ENCODE measurements around the gene PACS2. TPM values are rescaled to one million over a fixed set of nuclear protein-coding genes. Genes with fewer than 3 reads are reported as not detected.

PACS2 gene
- total RNA-seq, 1 donor from 2014 or later, result 64.0 TPM

DNA sequence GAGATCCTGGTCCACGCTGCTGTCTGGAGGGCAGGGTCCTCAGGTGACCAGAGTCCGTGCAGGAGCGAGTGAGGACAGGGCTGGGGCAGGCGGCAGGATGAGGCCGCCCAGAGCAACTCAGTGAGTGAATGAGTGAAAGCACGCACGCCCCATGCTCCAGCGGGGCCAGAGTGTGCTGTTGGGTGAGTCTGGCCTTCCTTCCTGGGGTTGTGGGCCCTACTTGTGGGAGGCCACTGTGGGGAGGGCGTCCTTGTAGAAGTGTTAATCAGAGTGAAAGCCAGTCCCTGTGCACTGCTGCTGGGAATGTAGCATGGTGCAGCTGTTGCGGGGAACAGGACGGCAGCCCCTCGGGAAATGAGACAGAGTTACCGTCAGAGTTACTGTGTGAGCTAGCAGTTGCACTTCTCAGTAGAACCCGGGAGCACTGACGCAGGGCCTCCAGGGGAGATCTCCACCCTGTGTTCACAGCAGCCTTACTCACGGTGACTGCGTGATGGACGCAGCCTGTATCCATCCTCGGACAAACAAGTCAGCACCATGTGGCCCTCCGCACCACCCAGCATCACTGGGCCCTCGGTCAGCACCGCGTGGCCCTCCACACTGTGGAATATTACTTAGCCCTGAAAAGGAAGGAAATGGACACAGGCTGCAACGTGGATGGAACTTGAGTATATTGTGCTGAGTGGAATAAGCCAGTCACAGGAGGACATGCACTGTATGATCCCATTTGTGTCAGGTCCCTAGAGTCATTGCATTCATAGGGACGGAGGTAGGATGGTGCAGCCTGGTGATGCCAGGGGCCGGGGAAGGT lies 22.1 kb downstream of the PACS2 start:
- Histone ChIP-seq H3K4me3 (no peak overlapping the region), H3K9me3 (replicated peaks) (no peaks in the 10 kb centered on the region), H3K27ac (replicated peaks) (peak overlapping the region; percentile 93), H3K27me3 (ENCODE audit: low read depth) (no peaks in the 10 kb centered on the region), H3K4me1 (peaks cover 90% of the 10 kb centered on the region), H3K36me3 (no peaks in the 10 kb centered on the region)
- no peak for DNase-seq
- TF ChIP-seq, protein P1, sequence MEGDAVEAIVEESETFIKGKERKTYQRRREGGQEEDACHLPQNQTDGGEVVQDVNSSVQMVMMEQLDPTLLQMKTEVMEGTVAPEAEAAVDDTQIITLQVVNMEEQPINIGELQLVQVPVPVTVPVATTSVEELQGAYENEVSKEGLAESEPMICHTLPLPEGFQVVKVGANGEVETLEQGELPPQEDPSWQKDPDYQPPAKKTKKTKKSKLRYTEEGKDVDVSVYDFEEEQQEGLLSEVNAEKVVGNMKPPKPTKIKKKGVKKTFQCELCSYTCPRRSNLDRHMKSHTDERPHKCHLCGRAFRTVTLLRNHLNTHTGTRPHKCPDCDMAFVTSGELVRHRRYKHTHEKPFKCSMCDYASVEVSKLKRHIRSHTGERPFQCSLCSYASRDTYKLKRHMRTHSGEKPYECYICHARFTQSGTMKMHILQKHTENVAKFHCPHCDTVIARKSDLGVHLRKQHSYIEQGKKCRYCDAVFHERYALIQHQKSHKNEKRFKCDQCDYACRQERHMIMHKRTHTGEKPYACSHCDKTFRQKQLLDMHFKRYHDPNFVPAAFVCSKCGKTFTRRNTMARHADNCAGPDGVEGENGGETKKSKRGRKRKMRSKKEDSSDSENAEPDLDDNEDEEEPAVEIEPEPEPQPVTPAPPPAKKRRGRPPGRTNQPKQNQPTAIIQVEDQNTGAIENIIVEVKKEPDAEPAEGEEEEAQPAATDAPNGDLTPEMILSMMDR (IDR thresholded peaks at IDR 0.05; ENCODE audit: borderline replicate concordance), result no peak
- intact Hi-C loops (cut with micrococcal nuclease), result no loop called here

DNA sequence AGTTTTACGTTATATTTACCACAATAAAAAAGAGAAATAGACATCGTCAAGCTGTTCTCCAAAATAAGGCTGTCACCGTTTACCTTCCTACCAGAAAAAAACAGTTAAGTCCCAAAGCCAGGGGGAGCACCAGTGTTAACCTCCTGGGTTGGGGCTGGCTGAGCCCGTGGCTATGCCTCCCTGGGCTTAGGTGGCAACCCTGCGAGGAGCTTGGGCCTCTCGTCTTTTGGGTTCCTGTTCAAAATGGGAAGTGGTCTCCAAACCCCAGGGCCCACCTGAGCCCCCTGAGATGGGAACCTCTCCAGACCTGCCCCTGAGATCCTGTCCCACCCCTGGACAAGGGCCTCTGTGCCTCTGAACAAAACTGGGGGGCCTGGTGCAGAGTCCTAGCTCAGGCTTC lies 22.9 kb downstream of the PACS2 start:
- H3K9me3 ChIP-seq (replicated peaks), result no peaks in the 10 kb centered on the region
- TF ChIP-seq, protein P1 (IDR thresholded peaks at IDR 0.05; ENCODE audit: borderline replicate concordance), result no peak
- H3K4me1 ChIP-seq, result peaks cover 90% of the 10 kb centered on the region
- H3K27ac ChIP-seq (replicated peaks), result peak overlapping the region; percentile 85
- peak overlapping the region; percentile 12 for H3K4me3 ChIP-seq
- DNase-seq, result no peak
- H3K27me3 ChIP-seq (ENCODE audit: low read depth), result no peaks in the 10 kb centered on the region
- H3K36me3 ChIP-seq, result no peaks in the 10 kb centered on the region
- intact Hi-C loops (cut with micrococcal nuclease), result no loop called here

DNA sequence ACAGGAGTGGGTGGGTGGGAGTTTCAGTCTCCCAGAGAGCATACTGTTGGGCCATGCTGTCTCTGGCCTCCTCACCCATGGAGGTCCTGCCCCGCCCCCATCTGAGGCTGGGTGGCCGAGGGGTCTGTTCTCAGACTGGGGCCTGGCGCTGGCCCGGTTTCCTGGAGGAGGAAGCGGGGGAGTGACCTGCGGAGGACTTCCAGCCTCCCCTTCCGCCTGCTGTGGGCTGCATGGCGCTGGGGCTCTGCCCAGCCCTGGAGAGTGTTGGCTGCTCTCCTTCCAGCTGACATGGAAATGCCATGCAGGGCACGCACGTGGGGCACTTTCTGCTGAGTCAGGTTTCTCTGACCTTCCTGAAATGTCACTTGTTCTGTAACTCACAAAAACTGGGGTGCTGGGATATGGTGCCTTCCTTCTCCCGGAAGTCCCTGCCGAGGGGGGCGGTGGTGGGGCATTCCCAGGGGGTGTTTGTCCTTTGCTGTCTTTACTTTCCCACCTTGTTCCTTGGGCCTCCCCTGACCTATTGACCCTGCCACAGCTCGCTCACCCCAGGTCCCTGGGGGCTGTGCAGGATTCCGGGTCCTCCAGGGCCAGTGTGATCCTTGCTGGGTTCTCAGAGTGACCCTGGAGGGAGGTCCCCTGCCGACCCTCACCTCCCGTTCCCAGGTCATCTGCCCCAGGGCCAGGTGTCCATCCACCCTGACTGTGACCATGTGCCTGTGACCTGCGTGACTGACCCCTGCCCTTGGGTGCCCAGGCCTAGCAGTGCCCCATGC lies 23.6 kb downstream of the PACS2 start:
- Histone ChIP-seq H3K36me3 (no peaks in the 10 kb centered on the region), H3K27ac (replicated peaks) (peak overlapping the region; percentile 85), H3K4me1 (peaks cover 90% of the 10 kb centered on the region), H3K9me3 (replicated peaks) (no peaks in the 10 kb centered on the region), H3K27me3 (ENCODE audit: low read depth) (no peaks in the 10 kb centered on the region), H3K4me3 (peak overlapping the region; percentile 12)
- intact Hi-C loops (cut with micrococcal nuclease), result no loop called here
- DNase-seq, result peak; percentile 77
- TF ChIP-seq, protein P1 (IDR thresholded peaks at IDR 0.05; ENCODE audit: borderline replicate concordance), result no peak

DNA sequence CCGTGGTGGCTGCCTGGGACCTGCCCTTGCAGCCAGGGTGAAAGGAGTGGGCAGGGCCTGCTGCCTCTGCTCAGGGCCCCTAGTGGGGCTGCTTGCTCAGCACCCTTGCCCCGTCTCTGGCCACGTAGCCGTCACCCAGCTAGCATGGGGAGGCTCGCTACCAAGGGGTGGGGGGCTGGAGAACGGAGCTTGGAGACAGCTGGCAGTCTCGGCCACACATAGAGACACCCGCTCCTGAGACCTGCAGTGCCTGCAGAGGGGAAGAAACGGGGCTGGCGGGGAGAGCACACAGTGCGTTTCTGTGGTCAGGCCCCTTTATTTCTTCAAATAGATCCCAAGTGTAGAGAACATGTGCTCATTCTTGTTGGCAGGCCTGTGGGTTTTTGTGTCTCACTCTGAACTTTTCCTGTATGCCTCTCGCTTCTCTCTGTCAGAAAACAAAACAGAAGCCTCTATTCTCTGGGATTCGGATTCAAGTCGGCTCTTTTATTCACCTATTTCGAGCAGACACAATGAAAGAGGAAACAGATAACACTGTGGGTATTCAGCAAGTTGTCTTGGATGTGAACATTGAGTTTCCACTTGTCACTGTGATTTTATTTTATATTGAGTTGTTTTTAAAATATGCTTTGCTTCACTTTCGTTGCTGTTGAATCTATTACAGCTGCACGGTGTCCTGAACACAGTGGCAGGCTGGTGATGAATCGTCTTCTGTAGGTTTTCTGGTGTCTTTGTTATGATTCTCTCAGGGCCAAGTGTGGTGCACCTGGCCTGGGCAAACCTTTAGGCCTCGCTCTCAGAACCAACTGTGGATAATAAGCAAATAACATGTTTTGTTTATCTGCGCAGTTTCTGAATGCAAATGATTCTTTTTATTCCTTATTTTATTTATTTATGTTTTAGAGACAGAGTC lies 26.5 kb downstream of the PACS2 start:
- peaks cover 73% of the 10 kb centered on the region for H3K4me1 ChIP-seq

More for the DNA sequence above, 26.5 kb downstream of the PACS2 start:
- TF ChIP-seq, protein P1 (IDR thresholded peaks at IDR 0.05; ENCODE audit: borderline replicate concordance), result no peak
- Histone ChIP-seq H3K27ac (replicated peaks) (peak overlapping the region; percentile 85), H3K27me3 (ENCODE audit: low read depth) (no peaks in the 10 kb centered on the region), H3K36me3 (no peaks in the 10 kb centered on the region), H3K4me3 (peak overlapping the region; percentile 1), H3K9me3 (replicated peaks) (no peaks in the 10 kb centered on the region)
- intact Hi-C loops (cut with micrococcal nuclease), result no loop called here
- no peak for DNase-seq
